AG08395 (cell line): ENCODE measurements around the gene PLPPR2.
A peak's percentile ranks its signal among the peaks of the same experiment; 100 is the strongest.
"Not testable (repeated sequence)": the region's sequence is repeated elsewhere in the genome, so short reads cannot be mapped to it uniquely, and the experiment has no call there.

ENCODE experiments used
- DNase-seq: peaks from one replicate; pipeline ENCODE4 v3.0.0; 2012; ENCODE audit warnings: mixed read lengths, low spot score

The PLPPR2 gene

GRCh38 chr19:11373885-11374432, 18.7 kb downstream of the PLPPR2 start:
- no peak for DNase-seq

GRCh38 chr19:11374433-11375142, 19.4 kb downstream of the PLPPR2 start, which contains the start of gene SWSAP1:
Gene SWSAP1, plus strand, starts transcription at chr19:11374666. Its CDS starts 15 bp downstream, at chr19:11374681.
- DNase-seq, result peak; percentile 100

GRCh38 chr19:11375143-11375948, 20.1 kb downstream of the PLPPR2 start:
- no peak for DNase-seq

GRCh38 chr19:11377237-11377636, 22.0 kb downstream of the PLPPR2 start:
- peak; percentile 64 for DNase-seq

GRCh38 chr19:11377756-11378155, 22.5 kb downstream of the PLPPR2 start:
- DNase-seq, result no peak

GRCh38 chr19:11378319-11379189, 23.3 kb downstream of the PLPPR2 start:
- DNase-seq, result peak; percentile 83

GRCh38 chr19:11379269-11379845, 24.1 kb downstream of the PLPPR2 start:
- not testable (repeated sequence) for DNase-seq

GRCh38 chr19:11379857-11380350, 24.7 kb downstream of the PLPPR2 start:
- DNase-seq, result no peak

- DNase-seq, result peak; percentile 99
These were observed 25.7 kb downstream of the PLPPR2 start for GRCh38 chr19:11380653-11381537.

- DNase-seq, result peak; percentile 44
These were observed 27.9 kb downstream of the PLPPR2 start for GRCh38 chr19:11382898-11383705.

GRCh38 chr19:11383706-11384048, 28.4 kb downstream of the PLPPR2 start:
- DNase-seq, result no peak

- DNase-seq, result no peak
These were observed 29.5 kb downstream of the PLPPR2 start for GRCh38 chr19:11384778-11385129.

GRCh38 chr19:11387162-11388034, 32.2 kb downstream of the PLPPR2 start:
- no peak for DNase-seq

- no peak for DNase-seq
These were observed 35.1 kb downstream of the PLPPR2 start for GRCh38 chr19:11390359-11390758.

GRCh38 chr19:11390933-11391680, 35.9 kb downstream of the PLPPR2 start:
- DNase-seq, result no peak

GRCh38 chr19:11397089-11397610, 41.9 kb downstream of the PLPPR2 start:
- no peak for DNase-seq

GRCh38 chr19:11399667-11400066, 44.4 kb downstream of the PLPPR2 start:
- DNase-seq, result no peak

- DNase-seq, result no peak
These were observed 45.6 kb downstream of the PLPPR2 start for GRCh38 chr19:11400798-11401197.
